ENCODE data around the gene SAYSD1. TPM values are rescaled to one million over a fixed set of nuclear protein-coding genes. Genes with fewer than 3 reads are reported as not detected.
"Not testable (repeated sequence)": the region's sequence is repeated elsewhere in the genome, so short reads cannot be mapped to it uniquely, and the experiment has no call there.

The SAYSD1 gene
- total and polyA plus RNA-seq, 2 experiments from 2014 or later = 16.9 to 23.4 TPM

DNA sequence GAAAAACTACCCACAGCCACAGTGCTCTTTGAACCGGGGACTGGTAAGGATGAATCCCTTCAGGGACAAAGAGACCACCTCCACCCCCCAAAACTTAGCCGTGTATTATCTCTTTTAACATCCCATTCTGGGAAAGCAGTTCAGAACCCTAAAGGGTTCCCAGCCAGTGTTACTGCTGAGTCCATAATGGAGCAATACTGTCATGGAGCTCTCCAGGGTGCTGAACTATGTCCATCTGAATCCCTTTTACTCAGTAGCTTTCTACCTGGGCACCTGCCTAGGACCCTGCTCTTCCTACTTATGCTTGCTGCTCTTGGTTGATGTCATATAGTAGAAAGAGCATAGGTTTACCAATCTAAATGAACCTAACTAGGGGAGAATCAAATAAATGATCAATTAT lies 22.3 kb upstream of the SAYSD1 start:
- TF ChIP-seq, protein P1, sequence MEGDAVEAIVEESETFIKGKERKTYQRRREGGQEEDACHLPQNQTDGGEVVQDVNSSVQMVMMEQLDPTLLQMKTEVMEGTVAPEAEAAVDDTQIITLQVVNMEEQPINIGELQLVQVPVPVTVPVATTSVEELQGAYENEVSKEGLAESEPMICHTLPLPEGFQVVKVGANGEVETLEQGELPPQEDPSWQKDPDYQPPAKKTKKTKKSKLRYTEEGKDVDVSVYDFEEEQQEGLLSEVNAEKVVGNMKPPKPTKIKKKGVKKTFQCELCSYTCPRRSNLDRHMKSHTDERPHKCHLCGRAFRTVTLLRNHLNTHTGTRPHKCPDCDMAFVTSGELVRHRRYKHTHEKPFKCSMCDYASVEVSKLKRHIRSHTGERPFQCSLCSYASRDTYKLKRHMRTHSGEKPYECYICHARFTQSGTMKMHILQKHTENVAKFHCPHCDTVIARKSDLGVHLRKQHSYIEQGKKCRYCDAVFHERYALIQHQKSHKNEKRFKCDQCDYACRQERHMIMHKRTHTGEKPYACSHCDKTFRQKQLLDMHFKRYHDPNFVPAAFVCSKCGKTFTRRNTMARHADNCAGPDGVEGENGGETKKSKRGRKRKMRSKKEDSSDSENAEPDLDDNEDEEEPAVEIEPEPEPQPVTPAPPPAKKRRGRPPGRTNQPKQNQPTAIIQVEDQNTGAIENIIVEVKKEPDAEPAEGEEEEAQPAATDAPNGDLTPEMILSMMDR (IDR thresholded peaks at IDR 0.05; ENCODE audit: poor library complexity) = no peak
- TF ChIP-seq EZH2phosphoT487 (IDR thresholded peaks at IDR 0.05; ENCODE audit: low read depth, severe bottlenecking, unreplicated experiment) (no peak), EZH2 (IDR thresholded peaks at IDR 0.05; ENCODE audit: borderline replicate concordance) (no peak)
- WGBS (ENCODE audit: low lambda C conversion rate, missing lambda C conversion rate) = 36% methylated on average over 2 of the region's 2 CpGs
- no peak overlapping the region for H2AFZ ChIP-seq

DNA sequence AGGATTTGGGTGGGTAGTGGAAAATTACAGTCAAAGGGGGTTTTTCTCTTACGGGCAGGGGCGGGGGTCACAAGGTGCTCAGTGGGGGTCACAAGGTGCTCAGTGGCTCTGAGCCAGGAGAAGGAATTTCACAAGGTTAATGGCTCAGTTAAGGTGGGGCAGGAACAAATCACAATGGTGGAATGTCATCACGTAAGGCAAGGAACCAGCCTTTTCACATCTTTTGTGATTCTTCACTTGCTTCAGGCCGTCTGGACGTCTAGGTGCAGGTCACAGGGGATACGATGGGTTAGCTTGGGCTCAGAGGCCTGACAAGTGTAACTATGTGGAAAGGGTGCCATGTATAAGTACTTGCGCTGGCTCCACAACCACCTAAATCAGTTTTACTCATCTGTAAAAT lies 21.2 kb upstream of the SAYSD1 start:
- not testable (repeated sequence) for H3K9me2 ChIP-seq (replicated peaks; ENCODE audit: insufficient read depth); H2AFZ ChIP-seq; H3K27ac ChIP-seq; H3K36me3 ChIP-seq (replicated peaks; ENCODE audit: insufficient read depth, low read depth); H3K4me2 ChIP-seq; H3K4me3 ChIP-seq; H3K79me2 ChIP-seq; H3K9me3 ChIP-seq (ENCODE audit: low read depth); H3K27me3 ChIP-seq; DNase-seq (ENCODE audit: low spot score); H3K4me1 ChIP-seq (ENCODE audit: insufficient read depth); H4K20me1 ChIP-seq (ENCODE audit: insufficient read depth, poor library complexity, severe bottlenecking)
- WGBS (ENCODE audit: low lambda C conversion rate, missing lambda C conversion rate) = 67% methylated on average over 7 of the region's 7 CpGs

More for the DNA sequence above, 22.3 kb upstream of the SAYSD1 start:
- Histone ChIP-seq H3K4me2 (no peak overlapping the region), H3K79me2 (no peaks in the 10 kb centered on the region), H3K4me1 (ENCODE audit: insufficient read depth) (no peaks in the 10 kb centered on the region), H3K27me3 (no peaks in the 10 kb centered on the region), H3K36me3 (replicated peaks; ENCODE audit: insufficient read depth, low read depth) (no peaks in the 10 kb centered on the region), H4K20me1 (ENCODE audit: insufficient read depth, poor library complexity, severe bottlenecking) (no peaks in the 10 kb centered on the region), H3K9me2 (replicated peaks; ENCODE audit: insufficient read depth) (no peaks in the 10 kb centered on the region), H3K27ac (no peak overlapping the region), H3K9me3 (ENCODE audit: low read depth) (no peaks in the 10 kb centered on the region), H3K4me3 (no peak overlapping the region)
- peak; percentile 81 for DNase-seq (ENCODE audit: low spot score)

DNA sequence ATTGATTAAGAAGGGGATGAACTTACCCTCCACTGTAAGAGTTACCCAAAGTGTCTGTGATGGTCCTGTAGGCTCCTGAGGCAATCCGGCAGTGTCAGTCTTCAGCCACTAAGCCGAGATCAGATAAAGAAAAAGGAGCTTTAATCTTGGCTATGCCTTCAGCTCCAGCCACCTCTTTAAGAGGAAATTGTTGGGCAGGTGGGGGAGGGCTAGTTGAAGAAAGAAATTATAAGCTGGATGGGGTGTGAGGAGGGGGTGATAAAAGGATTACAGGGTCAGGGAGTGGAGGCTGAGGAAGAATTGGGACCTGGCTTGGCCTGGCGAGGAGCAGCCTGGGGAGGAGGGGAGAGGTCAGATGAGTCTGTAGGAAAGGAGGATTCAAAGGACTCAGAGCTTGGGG lies 19.8 kb upstream of the SAYSD1 start:
- H3K27me3 ChIP-seq; H3K9me2 ChIP-seq (replicated peaks; ENCODE audit: insufficient read depth); H2AFZ ChIP-seq; H3K27ac ChIP-seq; H3K79me2 ChIP-seq; H4K20me1 ChIP-seq (ENCODE audit: insufficient read depth, poor library complexity, severe bottlenecking); H3K4me3 ChIP-seq; H3K4me2 ChIP-seq; H3K9me3 ChIP-seq (ENCODE audit: low read depth); H3K4me1 ChIP-seq (ENCODE audit: insufficient read depth); H3K36me3 ChIP-seq (replicated peaks; ENCODE audit: insufficient read depth, low read depth); DNase-seq (ENCODE audit: low spot score): not testable (repeated sequence)
- WGBS (ENCODE audit: low lambda C conversion rate, missing lambda C conversion rate) = 43% methylated on average over 3 of the region's 3 CpGs

DNA sequence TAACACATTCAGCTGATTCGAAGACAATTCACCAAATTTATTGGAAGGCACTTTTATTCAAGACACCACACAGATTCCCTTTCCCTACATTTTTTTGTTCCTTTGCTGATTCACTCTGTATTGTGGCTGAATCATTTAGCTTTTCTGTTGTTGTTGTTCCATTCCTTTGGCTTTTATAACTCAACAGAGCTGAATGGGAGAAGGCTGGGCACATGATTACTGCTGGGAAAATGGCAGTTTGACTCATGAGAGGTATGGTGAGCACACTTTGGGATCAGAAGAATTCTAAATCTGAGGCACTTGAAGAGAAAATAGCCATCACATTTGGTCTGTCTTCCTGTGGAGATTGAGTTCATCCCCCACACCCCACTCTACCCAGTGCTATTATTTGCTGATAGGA lies 15.7 kb upstream of the SAYSD1 start:
- no peaks in the 10 kb centered on the region for H3K27me3 ChIP-seq
- 73% methylated on average over 1 of the region's 1 CpG for WGBS (ENCODE audit: low lambda C conversion rate, missing lambda C conversion rate)
- DNase-seq (ENCODE audit: low spot score) = no peak

More for the DNA sequence above, 15.7 kb upstream of the SAYSD1 start:
- Histone ChIP-seq H3K79me2 (no peaks in the 10 kb centered on the region), H3K36me3 (replicated peaks; ENCODE audit: insufficient read depth, low read depth) (no peaks in the 10 kb centered on the region), H3K4me2 (no peak overlapping the region), H3K9me3 (ENCODE audit: low read depth) (no peaks in the 10 kb centered on the region), H3K4me3 (no peak overlapping the region), H3K4me1 (ENCODE audit: insufficient read depth) (no peaks in the 10 kb centered on the region), H4K20me1 (ENCODE audit: insufficient read depth, poor library complexity, severe bottlenecking) (no peaks in the 10 kb centered on the region), H3K27ac (no peak overlapping the region), H3K9me2 (replicated peaks; ENCODE audit: insufficient read depth) (no peaks in the 10 kb centered on the region), H2AFZ (no peak overlapping the region)
- TF ChIP-seq EZH2phosphoT487 (IDR thresholded peaks at IDR 0.05; ENCODE audit: low read depth, severe bottlenecking, unreplicated experiment) = no peak
- TF ChIP-seq, protein P1 (IDR thresholded peaks at IDR 0.05; ENCODE audit: poor library complexity) = no peak
- no peak for TF ChIP-seq EZH2 (IDR thresholded peaks at IDR 0.05; ENCODE audit: borderline replicate concordance)

All from hepatocyte (in vitro differentiated cells).